Neural progenitor cell (in vitro differentiated cells): Measurements from ENCODE around the gene REPIN1.

Experiments used
- EZH2 ChIP-seq: fragments of 200-600 bp; sonication (generic); IDR thresholded peaks from 2 replicates; pipeline ENCODE4 v1.6.1; 2017; ENCODE audit warnings: antibody characterized with exemption, mild to moderate bottlenecking, moderate library complexity
- TF ChIP-seq, protein P1 (sequence below): fragments of 200-600 bp; sonication (generic); IDR thresholded peaks from 2 replicates; pipeline ENCODE4 v1.5.1; 2017; ENCODE audit warnings: antibody characterized with exemption, mild to moderate bottlenecking

DNA sequence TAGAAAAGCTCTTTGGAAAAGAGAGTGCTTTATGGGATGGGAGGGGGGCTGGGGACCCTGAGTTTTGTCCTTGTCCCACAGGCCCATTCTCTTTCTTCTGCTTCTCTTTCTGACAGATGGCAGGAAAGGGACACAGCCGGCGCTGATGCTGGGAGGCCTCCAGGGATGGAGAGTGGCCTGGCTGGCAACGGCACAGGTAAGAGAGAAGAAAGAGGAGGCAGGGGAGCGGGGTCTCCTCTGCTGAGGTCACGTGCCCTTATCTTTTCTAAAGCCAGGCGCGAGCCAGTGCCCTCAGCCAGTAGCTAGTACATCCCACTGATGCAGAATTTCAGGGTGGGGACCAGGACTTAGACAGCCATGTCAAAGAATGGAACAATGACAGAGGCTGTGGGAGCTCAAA, 19.7 kb downstream of the REPIN1 start:
- TF ChIP-seq, protein P1, sequence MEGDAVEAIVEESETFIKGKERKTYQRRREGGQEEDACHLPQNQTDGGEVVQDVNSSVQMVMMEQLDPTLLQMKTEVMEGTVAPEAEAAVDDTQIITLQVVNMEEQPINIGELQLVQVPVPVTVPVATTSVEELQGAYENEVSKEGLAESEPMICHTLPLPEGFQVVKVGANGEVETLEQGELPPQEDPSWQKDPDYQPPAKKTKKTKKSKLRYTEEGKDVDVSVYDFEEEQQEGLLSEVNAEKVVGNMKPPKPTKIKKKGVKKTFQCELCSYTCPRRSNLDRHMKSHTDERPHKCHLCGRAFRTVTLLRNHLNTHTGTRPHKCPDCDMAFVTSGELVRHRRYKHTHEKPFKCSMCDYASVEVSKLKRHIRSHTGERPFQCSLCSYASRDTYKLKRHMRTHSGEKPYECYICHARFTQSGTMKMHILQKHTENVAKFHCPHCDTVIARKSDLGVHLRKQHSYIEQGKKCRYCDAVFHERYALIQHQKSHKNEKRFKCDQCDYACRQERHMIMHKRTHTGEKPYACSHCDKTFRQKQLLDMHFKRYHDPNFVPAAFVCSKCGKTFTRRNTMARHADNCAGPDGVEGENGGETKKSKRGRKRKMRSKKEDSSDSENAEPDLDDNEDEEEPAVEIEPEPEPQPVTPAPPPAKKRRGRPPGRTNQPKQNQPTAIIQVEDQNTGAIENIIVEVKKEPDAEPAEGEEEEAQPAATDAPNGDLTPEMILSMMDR, result no peak
- TF ChIP-seq EZH2, result no peak
